COLO668 (cell line): Measurements from ENCODE around the gene DHX34.
"Not testable (repeated sequence)": the region's sequence is repeated elsewhere in the genome, so short reads cannot be mapped to it uniquely, and the experiment has no call there.

Experiments used
- DNase-seq: peaks from one replicate; lab custom pipeline; 2025; ENCODE audit not compliant: unreplicated experiment; lab: John Stamatoyannopoulos, UW

DHX34 gene

GRCh38 chr19:47348819-47349795 lies at the start of gene DHX34:
DHX34 (plus strand) TSS chr19:47349315; CDS start chr19:47353031, 3,716 bp downstream.
- DNase-seq: peak; percentile 97

DNA sequence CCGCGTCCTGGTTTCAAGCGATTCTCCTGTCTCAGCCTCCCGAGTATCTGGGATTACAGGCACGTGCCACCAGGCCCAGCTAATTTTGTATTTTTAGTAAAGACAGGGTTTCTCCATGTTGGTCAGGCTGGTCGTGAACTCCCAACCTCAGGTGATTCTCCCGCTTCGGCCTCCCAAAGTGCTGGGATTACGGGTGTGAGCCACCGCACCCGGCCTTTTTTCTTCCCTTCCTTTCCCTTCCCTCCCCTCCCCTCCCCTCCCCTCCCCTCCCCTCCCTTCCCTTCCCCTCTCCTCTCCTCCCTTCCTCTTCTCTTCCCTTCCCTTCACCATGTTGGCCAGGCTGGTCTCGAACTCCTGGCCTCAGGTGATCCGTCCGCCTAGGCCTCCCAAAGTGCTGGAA lies 48.2 kb upstream of the DHX34 start:
- not testable (repeated sequence) for DNase-seq

DNA sequence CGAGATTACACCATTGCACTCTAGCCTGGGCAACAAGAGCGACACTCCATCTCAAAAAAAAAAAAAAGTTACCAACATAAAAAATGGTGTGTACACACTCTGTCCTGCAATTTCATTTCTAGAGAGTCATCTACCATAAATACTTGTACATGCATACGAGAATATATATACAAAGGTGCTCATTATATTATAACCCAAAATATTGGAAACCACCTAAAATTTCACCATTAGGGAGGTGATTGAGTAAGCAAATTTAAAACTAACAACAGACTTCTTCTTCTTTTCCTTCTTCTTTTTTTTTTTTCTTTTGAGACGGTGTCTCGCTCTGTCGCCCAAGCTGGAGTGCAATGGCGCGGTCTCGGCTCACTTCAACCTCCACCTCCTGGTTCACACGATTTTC lies 46.9 kb upstream of the DHX34 start:
- DNase-seq: no peak

DNA sequence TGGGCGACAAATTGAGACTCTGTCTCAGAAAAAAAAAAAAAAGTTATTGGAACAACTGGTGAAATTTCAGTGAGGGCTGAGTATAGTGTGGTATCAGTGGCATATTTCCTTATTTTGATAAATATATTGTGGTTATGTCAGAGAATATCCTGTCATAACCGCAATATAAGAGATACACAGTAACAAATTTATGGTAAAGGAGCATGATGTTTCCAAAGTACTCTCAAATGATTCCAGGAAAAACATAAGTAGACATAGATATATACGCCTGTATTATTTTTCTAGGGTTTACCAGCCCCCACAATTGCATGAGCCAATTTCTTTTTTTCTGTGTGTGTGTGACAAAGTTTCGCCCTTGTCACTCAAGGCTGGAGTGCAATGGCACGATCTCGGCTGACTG lies 45.1 kb upstream of the DHX34 start:
- DNase-seq: no peak

DNA sequence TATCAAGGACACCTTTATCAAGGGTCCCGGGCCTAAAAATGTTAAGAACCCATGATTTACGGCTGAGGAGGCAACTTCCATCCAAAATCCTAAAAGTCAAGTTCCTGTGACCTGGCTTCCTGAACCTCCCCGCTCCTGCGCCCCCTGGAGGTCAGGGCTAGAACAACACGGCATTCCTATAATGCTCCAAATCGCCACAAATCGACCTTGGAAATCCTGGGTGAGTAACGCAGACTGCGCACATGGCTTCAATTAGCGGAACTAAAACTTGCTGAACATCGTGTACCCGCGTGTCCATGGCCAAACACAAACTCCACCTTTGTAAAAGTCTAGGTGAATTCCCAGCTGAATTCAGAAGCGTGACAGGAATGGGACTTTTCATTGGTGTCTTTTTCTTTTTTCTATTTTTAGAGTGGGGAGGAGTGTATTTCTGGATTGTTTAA lies 43.8 kb upstream of the DHX34 start:
- peak; percentile 57 for DNase-seq

GRCh38 chr19:47306303-47306702 lies 42.8 kb upstream of the DHX34 start:
- DNase-seq: no peak

DNA sequence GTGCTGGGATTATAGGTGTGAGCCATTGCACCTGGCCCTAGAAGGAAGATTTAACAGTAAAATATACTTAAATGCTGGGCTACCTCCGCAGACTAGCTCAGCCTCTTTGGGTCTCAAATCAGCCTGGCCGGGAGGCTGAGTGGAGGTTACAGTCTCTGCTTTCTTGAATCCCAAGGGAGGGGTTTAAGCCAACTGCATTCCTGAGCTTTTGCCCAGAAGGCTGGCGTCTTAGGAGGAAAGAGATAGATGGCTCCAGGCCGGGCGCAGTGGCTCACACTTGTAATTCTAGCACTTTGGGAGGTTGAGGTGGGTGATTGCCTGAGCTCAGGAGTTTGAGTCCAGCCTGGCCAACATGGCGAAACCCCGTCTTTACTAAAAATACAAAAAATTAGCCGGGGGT lies 40.1 kb upstream of the DHX34 start:
- no peak for DNase-seq

- DNase-seq: no peak
These were observed 39.5 kb upstream of the DHX34 start, which contains the start of gene C5AR1 for GRCh38 chr19:47309608-47310007. C5AR1 (plus strand) TSS chr19:47309861; CDS start chr19:47309896, 35 bp downstream.

- no peak for DNase-seq
These were observed 38.8 kb upstream of the DHX34 start for GRCh38 chr19:47310323-47310722.

GRCh38 chr19:47310819-47311218 lies 38.3 kb upstream of the DHX34 start:
- peak; percentile 47 for DNase-seq

DNA sequence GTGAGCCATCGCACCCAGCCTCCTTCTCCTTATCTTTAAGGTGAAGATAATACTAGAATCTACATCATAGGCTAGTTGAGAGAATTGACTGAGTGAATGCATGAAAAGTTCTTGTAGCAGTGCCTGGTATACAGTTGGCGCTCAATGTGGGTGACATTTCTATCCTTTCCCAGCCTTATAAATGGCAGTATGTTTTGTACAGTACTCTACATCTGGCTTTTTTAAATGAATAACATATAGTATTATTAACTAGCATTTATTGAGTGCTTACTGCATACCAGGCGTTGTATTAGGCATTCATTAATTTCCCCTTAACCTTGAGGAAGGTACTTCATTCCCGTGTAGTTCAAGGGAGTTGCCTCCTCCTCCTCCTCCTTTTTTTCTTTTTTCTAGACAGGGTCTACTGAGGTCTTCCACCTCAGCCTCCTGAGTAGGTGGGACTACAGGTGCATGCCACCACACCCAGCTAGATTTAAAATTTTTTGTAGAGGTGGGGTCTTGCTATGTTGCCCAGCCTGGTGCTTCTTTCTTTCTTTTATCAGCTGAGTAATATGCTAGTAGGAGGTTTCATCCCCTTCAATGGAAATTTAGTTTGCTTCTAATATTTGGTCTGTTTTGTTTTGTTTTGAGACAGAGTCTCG lies 36.6 kb upstream of the DHX34 start:
- DNase-seq: no peak

GRCh38 chr19:47313754-47314295 lies 35.3 kb upstream of the DHX34 start:
- no peak for DNase-seq

DNA sequence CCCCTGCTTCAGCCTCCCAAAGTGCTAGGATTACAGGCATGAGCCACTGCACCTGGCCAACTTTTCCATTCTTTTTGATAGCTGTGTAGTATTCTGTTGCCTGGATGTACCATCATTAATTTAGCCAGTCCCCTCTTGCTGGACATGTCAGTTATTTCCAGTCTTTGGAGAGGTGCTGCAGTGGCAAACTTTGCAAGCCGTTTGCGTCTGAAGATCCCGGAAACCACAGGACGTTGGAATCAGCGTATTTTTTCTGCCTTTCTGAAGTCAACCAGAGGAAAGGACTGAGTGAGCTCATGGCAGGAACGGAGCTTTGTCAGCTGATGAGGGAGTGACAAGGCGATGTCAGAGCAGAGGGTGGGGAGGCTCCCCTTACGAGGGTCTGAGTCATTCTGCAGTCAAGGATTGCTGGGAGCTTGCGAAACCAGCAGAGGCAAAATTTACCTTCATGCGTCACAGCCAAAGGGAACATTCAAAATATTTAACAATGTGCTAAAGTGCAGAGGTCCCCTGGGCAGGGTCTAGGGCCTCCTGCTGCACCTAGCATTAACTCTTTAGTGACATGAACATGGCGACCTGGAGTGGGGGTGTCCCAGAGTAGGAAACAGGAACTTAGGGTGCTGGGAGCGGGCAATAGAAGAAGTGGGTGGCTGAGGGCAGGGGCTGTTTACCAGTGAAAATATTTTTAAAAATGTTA lies 33.8 kb upstream of the DHX34 start:
- peak; percentile 10 for DNase-seq

GRCh38 chr19:47316513-47316912 lies 32.6 kb upstream of the DHX34 start:
- no peak for DNase-seq

DNA sequence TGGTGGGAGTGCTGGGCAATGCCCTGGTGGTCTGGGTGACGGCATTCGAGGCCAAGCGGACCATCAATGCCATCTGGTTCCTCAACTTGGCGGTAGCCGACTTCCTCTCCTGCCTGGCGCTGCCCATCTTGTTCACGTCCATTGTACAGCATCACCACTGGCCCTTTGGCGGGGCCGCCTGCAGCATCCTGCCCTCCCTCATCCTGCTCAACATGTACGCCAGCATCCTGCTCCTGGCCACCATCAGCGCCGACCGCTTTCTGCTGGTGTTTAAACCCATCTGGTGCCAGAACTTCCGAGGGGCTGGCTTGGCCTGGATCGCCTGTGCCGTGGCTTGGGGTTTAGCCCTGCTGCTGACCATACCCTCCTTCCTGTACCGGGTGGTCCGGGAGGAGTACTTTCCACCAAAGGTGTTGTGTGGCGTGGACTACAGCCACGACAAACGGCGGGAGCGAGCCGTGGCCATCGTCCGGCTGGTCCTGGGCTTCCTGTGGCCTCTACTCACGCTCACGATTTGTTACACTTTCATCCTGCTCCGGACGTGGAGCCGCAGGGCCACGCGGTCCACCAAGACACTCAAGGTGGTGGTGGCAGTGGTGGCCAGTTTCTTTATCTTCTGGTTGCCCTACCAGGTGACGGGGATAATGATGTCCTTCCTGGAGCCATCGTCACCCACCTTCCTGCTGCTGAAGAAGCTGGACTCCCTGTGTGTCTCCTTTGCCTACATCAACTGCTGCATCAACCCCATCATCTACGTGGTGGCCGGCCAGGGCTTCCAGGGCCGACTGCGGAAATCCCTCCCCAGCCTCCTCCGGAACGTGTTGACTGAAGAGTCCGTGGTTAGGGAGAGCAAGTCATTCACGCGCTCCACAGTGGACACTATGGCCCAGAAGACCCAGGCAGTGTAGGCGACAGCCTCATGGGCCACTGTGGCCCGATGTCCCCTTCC lies 28.9 kb upstream of the DHX34 start:
- DNase-seq: no peak

GRCh38 chr19:47321630-47322029 lies 27.5 kb upstream of the DHX34 start:
- no peak for DNase-seq

- DNase-seq: no peak
These were observed 27.1 kb upstream of the DHX34 start for GRCh38 chr19:47322058-47322457.

DNA sequence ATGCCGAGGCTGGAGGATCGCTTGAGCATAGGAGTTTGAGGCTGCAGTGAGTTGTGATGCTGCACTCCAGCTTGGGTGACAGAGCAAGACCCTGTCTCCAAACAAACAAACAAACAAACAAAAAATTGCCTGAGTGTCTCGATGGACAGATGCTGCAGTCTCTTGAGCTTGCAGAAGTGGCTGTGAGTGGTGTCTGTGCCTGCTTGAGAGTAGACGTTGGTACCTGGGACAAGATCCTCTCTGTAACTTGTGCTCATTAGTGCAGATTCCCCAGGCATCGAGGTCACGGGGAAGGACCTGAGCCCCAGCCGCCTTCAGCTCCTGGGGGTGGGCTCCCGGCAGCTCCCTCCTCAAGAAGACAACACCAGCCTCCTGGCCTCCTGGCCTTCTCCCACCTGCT lies 25.7 kb upstream of the DHX34 start:
- no peak for DNase-seq

DNA sequence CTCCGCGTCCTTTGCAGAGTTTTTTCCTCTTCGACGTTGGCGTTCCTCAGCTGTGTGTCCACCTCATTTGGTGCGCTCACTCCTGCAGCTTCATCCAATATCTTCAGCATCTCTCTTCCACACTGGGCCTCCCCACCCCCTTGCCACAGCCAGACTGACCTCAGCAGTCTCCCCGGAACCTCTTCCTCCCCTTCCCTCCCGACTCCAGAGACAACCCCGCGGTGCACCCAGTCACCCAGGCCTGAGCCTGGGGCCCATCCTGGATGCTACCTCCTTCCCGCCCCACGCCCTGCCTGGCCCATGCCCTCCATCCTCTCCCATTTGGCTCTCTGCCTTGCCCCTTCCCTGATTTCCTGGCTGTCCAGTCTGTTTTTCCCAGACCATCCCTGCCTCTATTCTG lies 25.2 kb upstream of the DHX34 start:
- DNase-seq: no peak

GRCh38 chr19:47324502-47324901 lies 24.6 kb upstream of the DHX34 start:
- no peak for DNase-seq
